Activated B cell treated with CpG ODN at 0.5 μM for 24 hours (primary cell): ENCODE data around the gene CEP95. TPM values are rescaled to one million over a fixed set of nuclear protein-coding genes. Genes with fewer than 3 reads are reported as not detected.

Source experiments
- ATAC-seq: fragments of 200-7000 bp; cut with Tn5 transposase; one replicate; pipeline ENCODE4 v1.10.0; 2021; ENCODE audit warnings: low read depth, mild to moderate bottlenecking, moderate library complexity
- CTCF ChIA-PET: fragments of 350-600 bp; sonication (Branson Sonifier 250); formaldehyde crosslinking; loops from one replicate; lab custom pipeline; 2021; ENCODE audit warnings: antibody characterized with exemption; lab: Charles Lee
- POLR2A ChIA-PET: fragments of 350-600 bp; sonication (Branson Sonifier 250); formaldehyde crosslinking; loops from one replicate; lab custom pipeline; 2021; ENCODE audit warnings: antibody characterized with exemption; lab: Charles Lee
- DNase-seq: peaks from one replicate; pipeline ENCODE4 v3.0.0; 2022
- H3K27ac Mint-ChIP-seq: one replicate; pipeline ENCODE4 v1.8.0; 2020; ENCODE audit warnings: mixed read lengths
- H3K27me3 Mint-ChIP-seq: one replicate; pipeline ENCODE4 v1.8.0; 2021; ENCODE audit warnings: mixed read lengths
- H3K36me3 Mint-ChIP-seq: one replicate; pipeline ENCODE4 v1.8.0; 2021; ENCODE audit warnings: low read depth, mixed read lengths
- H3K4me1 Mint-ChIP-seq: one replicate; pipeline ENCODE4 v1.8.0; 2021; ENCODE audit warnings: mixed read lengths
- H3K4me3 Mint-ChIP-seq: one replicate; pipeline ENCODE4 v1.8.0; 2020; ENCODE audit warnings: mild to moderate bottlenecking, mixed read lengths
- H3K9me3 Mint-ChIP-seq: one replicate; pipeline ENCODE4 v1.8.0; 2020; ENCODE audit warnings: mixed read lengths
- intact Hi-C: fragments of 100-400 bp; cut with micrococcal nuclease; formaldehyde crosslinking; loops from one replicate; pipeline ENCODE4 v1.15.1; 2024
- total RNA-seq: library from RNA; stranded (reverse); gene quantifications from 2 replicates; pipeline ENCODE4 v1.2.3, GENCODE V29; 2022
- TF ChIP-seq, protein P1 (sequence below): fragments of 200-600 bp; IDR thresholded peaks from one replicate; pipeline ENCODE4 v1.8.0; 2022; ENCODE audit warnings: antibody characterized with exemption, mild to moderate bottlenecking

CEP95 gene
- total RNA-seq, 1 donor from 2014 or later = 77.0 TPM

DNA sequence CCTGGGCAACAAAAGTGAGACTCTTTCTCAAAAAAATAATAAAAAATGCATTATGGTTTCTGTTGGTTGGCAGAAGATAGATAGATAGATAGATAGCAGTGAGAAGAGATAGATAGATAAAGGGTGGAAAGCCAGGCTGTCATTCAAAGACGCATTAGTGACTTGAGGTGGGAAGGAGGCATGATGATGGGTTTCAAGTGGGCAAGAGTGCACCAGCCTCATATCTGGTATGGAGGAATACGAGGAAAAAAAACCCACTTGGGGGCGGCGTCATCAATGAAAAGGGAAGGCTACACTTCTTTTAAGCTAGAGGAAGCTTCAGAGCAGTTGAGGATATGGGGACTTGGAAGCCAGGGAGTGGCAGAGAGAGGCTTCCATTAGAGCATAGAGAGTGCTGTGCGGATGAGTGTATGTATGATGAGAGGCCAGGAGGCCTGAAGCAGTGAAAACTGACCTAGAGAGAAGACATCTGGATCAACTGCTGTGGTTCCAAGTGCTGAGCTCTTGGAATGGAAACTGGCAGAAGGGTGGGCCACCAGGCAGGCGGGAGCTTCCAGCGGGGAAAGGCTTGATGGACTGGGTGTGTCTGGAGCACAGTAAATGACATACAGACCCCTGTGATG lies 31.8 kb downstream of the CEP95 start:
- Mint-ChIP-seq H3K4me1 (no peaks in the 10 kb centered on the region), H3K4me3 (no peak overlapping the region), H3K36me3 (peaks cover 70% of the 10 kb centered on the region), H3K9me3 (no peaks in the 10 kb centered on the region), H3K27ac (no peak overlapping the region), H3K27me3 (no peaks in the 10 kb centered on the region)
- intact Hi-C loops = no loop called here
- ChIA-PET CTCF (no interaction called here), POLR2A (interaction anchor here (1.6 kb wide), 1 partner anchor 32 kb away, joined by 4 read pairs; the partner anchor contains the start of genes CEP95 and DDX5)
- TF ChIP-seq, protein P1, sequence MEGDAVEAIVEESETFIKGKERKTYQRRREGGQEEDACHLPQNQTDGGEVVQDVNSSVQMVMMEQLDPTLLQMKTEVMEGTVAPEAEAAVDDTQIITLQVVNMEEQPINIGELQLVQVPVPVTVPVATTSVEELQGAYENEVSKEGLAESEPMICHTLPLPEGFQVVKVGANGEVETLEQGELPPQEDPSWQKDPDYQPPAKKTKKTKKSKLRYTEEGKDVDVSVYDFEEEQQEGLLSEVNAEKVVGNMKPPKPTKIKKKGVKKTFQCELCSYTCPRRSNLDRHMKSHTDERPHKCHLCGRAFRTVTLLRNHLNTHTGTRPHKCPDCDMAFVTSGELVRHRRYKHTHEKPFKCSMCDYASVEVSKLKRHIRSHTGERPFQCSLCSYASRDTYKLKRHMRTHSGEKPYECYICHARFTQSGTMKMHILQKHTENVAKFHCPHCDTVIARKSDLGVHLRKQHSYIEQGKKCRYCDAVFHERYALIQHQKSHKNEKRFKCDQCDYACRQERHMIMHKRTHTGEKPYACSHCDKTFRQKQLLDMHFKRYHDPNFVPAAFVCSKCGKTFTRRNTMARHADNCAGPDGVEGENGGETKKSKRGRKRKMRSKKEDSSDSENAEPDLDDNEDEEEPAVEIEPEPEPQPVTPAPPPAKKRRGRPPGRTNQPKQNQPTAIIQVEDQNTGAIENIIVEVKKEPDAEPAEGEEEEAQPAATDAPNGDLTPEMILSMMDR = no peak
- no peak for DNase-seq
- no peak for ATAC-seq

DNA sequence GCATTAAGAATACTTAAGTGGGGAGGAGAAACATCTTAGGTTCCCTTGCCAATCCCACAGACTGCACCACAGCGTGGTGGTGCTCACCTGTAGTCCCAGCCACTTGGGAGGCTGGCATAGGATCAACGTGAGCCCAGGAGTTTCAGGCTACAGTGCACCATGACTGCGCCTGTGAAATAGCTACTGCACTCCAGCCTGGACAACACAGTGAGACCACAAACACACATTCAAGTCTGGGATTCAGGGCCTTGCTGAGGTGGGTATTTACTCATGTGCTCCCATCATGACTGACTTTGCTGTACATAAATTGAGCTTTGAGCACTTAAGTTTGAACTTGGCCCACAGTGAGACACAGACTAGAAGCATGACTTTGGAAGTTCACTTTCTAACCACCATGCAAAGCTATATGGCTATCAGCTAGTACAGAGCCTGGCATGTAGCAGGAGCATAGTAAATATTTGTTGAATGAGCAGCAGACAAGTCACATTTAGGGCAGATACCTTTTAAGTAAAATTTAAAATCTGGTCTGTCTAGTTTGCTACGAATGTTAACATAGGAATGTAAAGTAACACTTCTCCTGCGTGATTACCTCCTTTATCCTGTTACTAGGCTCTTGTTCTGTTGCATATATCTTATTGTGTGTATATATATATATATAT lies 33.5 kb downstream of the CEP95 start:
- no peak overlapping the region for H3K4me3 Mint-ChIP-seq
- ChIA-PET CTCF (no interaction called here), POLR2A (interaction anchor here (1.6 kb wide), 1 partner anchor 34 kb away, joined by 4 read pairs; the partner anchor contains the start of genes CEP95 and DDX5)
- H3K27ac Mint-ChIP-seq = no peak overlapping the region
- intact Hi-C loops = no loop called here
- H3K27me3 Mint-ChIP-seq = no peaks in the 10 kb centered on the region
- DNase-seq (no peak), ATAC-seq (no peak)
- H3K36me3 Mint-ChIP-seq = peaks cover 64% of the 10 kb centered on the region
- H3K4me1 Mint-ChIP-seq = no peaks in the 10 kb centered on the region
- TF ChIP-seq, protein P1 = no peak
- no peaks in the 10 kb centered on the region for H3K9me3 Mint-ChIP-seq

DNA sequence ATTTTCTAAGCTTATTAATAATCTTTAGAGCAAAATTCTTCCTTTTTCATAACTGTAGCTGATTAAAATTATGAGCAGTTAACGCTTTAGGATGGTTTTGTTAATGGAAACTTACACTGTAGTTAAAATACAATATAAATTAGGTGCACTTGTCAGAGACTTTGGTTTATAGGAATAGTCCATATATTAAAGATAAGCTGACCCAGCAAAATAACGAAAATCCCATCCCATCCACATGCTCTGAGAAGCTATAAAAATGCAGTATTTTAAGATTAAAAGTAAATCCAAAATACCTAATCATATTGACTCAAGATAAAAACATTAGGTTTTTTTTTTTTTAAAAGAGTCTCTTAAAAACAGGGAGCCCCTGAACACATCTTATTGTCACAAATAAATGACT lies 38.0 kb downstream of the CEP95 start:
- no peak for ATAC-seq
- no peaks in the 10 kb centered on the region for H3K9me3 Mint-ChIP-seq
- H3K4me3 Mint-ChIP-seq = no peak overlapping the region
- no peak for DNase-seq
- peaks cover 55% of the 10 kb centered on the region for H3K36me3 Mint-ChIP-seq
- TF ChIP-seq, protein P1 = no peak
- ChIA-PET CTCF (interaction anchor here (1.1 kb wide), 1 partner anchor 125 kb away, joined by 3 read pairs; no protein-coding TSS in a partner anchor), POLR2A (interaction anchor here (0.9 kb wide), 1 partner anchor 29 kb away, joined by 7 read pairs; no protein-coding TSS in a partner anchor)
- intact Hi-C loops = no loop called here
- no peaks in the 10 kb centered on the region for H3K27me3 Mint-ChIP-seq
- no peak overlapping the region for H3K27ac Mint-ChIP-seq
- no peaks in the 10 kb centered on the region for H3K4me1 Mint-ChIP-seq

DNA sequence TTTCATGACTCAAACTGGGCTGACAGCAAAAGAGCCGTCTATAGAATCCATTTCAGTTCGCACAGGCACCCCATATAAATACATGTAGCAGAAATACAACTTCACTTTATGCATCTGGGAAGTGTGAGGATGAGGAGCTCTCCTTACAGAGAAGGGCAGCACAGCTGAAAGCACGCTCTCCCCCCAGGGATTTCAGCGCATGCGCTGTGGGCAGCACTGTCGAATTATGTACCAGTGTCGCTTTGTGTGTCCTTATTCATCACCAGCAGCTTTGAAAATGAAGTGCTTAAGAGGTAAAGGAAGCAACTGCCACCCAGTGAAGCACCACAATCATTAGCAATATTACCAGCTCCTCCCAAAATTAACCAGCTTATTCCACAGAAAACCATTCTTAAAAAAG lies 39.9 kb downstream of the CEP95 start:
- no peaks in the 10 kb centered on the region for H3K9me3 Mint-ChIP-seq
- ChIA-PET POLR2A (no interaction called here), CTCF (no interaction called here)
- no peaks in the 10 kb centered on the region for H3K27me3 Mint-ChIP-seq
- intact Hi-C loops = no loop called here
- H3K4me1 Mint-ChIP-seq = no peaks in the 10 kb centered on the region
- peaks cover 66% of the 10 kb centered on the region for H3K36me3 Mint-ChIP-seq
- H3K27ac Mint-ChIP-seq = no peak overlapping the region
- H3K4me3 Mint-ChIP-seq = no peak overlapping the region
- no peak for ATAC-seq
- TF ChIP-seq, protein P1 = no peak
- DNase-seq = no peak

DNA sequence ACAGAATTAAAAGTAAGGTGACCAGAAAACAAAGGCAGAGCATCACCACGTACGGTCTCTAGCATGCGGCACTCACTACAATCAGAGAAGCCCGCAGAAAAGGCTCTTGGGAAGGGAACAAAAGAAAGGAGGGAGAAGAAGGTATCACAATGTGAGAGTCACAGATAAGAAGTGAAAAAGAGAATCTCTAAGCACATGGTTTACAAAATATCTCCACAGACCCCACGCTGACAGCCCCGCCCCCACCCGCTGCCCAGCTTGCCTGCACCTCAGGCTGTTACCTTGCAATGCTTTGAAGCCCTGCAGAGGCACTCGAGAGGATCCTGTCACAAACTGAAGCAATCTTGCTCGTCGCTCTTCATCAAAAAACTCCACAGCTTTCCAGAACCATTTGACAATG lies 40.5 kb downstream of the CEP95 start:
- DNase-seq = no peak
- ChIA-PET POLR2A (no interaction called here), CTCF (no interaction called here)
- no peaks in the 10 kb centered on the region for H3K27me3 Mint-ChIP-seq
- peaks cover 66% of the 10 kb centered on the region for H3K36me3 Mint-ChIP-seq
- H3K4me3 Mint-ChIP-seq = no peak overlapping the region
- no peak overlapping the region for H3K27ac Mint-ChIP-seq
- TF ChIP-seq, protein P1 = no peak
- no peak for ATAC-seq
- no peaks in the 10 kb centered on the region for H3K4me1 Mint-ChIP-seq
- H3K9me3 Mint-ChIP-seq = no peaks in the 10 kb centered on the region
- intact Hi-C loops = no loop called here
